Fibroblast of skin of right quadriceps (primary cell): ENCODE measurements around the gene SLC22A4.

Experiments
- DNase-seq: peaks from one replicate; pipeline ENCODE4 v3.0.0-alpha.2; 2013

Gene SLC22A4

DNA sequence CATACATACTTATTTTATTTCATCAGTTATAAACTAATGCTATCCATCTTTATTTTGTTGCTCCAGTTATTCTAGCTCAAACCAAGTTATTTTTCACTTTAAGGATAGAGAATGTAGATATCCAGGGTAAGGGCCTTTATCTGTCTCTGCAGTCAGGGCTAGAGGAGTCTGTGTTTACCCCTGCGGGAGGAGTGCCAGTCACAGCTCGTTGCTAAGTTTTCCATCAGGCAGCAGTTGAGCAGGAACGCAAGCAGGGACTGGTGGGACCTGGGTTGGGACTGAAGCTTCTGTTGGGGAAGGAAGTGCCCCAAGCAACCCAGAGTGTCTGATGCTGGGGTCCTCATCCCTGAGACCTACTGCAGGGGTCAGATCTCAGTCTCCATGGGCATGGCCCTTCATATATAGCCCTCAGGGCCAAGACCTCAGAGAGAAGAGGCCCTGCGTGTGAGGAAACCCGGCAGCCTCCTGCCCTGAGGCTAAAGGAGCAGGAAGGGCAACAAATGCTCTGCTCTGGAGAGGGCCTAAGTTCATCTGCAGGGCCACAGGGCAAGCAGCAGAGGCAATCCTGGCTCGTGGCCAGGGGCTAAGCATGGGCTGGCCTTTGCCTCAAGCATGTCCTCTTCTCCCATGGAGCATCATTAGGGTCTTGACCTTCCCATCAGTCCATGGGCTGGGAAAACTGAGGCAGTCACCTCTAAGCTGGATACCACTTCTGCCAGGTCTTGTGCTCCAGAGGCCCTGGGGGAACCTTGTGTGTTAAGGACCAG is 6.6 kb downstream of the SLC22A4 start:
- DNase-seq = no peak

- DNase-seq = no peak
Observed at GRCh38 chr5:132301344-132302271, 7.4 kb downstream of the SLC22A4 start.

DNA sequence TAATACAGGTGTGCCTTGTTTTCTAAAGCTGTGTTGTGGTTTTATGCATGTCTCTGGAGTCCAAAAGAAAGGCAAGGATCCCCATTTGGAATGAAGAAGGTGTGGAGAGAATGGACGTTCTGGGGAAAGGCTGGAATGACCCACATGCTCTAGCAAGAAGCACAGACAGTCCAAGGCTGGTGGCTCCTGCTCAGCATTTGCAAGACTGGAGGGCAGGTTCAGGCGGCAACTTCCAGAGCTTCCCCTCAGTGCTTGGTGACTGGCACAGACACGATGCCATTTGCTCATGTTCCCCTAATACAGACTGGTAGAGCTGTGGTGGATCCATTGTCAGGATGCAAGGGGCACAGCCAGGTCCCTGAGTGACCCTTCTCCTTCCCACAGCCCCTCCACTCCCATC is 8.2 kb downstream of the SLC22A4 start:
- no peak for DNase-seq

- DNase-seq = no peak
Observed at GRCh38 chr5:132303589-132303988, 9.4 kb downstream of the SLC22A4 start.

GRCh38 chr5:132305420-132305819 is 11.2 kb downstream of the SLC22A4 start:
- DNase-seq = no peak

DNA sequence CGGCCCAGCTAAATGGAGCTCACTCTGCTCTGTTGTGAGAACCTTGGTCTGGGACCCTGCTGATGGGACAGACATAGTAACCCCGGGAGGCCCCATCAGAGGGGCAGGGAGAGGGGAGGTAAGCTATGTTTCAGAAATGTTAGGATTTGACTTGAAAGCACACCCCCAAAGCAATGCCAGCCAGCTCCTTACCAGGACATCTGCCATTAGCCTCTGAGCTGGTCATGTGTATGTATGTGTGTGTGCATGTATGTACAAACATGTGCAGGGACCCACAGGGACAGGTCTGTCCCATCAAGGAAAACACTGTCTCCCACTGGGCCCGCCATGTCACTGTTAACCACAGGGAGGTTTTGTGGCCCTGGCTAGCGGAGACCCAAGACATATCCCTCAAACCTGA is 14.5 kb downstream of the SLC22A4 start:
- no peak for DNase-seq

GRCh38 chr5:132309679-132310078 is 15.5 kb downstream of the SLC22A4 start:
- no peak for DNase-seq

- no peak for DNase-seq
Observed at GRCh38 chr5:132310141-132310834, 16.1 kb downstream of the SLC22A4 start.

- DNase-seq = peak; percentile 50
Observed at GRCh38 chr5:132313366-132313765, 19.2 kb downstream of the SLC22A4 start.

- no peak for DNase-seq
Observed at GRCh38 chr5:132313961-132314432, 19.8 kb downstream of the SLC22A4 start.

GRCh38 chr5:132315529-132316067 is 21.4 kb downstream of the SLC22A4 start:
- DNase-seq = no peak

DNA sequence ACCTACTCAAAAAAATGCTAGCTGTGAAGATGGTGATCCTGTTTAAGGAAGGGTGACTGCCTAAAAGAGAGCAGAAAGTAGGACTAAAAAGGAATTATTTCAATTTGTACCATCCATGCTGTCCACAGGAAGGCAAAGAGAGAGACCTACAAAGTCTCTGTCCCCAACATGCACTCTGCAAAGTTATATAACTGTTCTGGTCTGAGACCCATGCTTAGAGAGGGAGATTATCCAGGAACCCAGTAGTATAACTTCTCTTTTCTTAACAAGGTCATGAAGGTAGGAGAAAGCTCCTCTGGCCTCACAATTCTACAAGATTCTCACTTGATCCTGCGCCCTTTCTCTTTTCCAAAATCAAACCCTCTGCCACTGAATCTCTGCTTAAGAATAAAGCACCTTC is 25.8 kb downstream of the SLC22A4 start:
- DNase-seq = no peak

- no peak for DNase-seq
Observed at GRCh38 chr5:132321109-132321721, 27.0 kb downstream of the SLC22A4 start.

DNA sequence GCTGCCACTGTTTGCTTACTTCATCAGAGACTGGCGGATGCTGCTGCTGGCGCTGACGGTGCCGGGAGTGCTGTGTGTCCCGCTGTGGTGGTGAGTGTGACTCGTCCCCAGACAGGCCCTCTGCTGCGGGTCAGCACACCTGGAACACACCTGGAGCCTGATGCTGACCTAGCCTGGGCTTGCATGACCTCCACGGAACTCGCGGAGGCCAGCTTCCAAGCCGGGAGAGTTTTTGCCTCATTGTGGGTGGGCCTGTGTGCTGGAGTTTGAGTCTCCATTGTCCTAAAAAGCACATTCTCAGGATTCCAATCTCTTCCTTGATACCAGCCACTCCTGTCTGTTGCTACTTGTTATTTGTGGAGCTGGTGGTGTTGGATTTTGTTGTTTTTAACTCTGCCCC is 28.1 kb downstream of the SLC22A4 start:
- DNase-seq = no peak

DNA sequence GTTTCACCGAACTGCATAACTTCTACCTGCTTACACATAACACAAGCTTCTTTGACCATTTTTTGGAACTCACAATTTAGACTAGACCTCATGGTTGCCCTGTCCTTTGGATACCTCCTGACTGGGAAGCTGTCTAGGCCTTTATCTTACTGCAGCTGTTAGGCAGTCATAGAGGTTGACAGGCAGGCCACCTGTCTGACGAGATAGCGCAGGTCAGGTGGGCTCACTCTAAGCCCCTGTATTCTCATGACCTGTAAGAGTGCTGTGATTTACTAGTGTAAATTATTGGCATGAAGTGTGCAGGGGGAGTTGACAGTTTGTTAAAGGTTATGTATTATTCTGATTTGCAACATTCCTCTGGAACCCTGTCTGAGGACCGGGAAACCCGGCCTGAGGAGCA is 29.0 kb downstream of the SLC22A4 start:
- DNase-seq = no peak

DNA sequence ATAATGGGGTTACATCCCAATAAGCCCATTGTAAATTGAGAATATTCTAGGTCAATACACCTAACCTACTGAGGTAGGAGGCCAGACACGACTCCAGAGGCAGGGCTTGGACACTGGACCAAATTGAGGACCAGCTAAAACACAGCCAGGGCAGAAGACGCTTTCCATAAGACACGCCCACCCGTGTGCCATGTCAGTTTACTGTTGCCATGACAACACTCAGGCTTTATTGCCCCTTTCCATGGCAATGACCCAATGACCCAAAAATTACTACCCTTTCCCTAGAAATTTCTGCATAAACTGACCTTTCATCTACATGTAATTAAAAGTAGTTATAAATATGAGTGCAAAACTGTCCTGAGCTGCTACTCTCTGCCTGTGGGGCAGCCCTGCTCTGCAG is 31.5 kb downstream of the SLC22A4 start:
- DNase-seq = no peak

- peak; percentile 50 for DNase-seq
Observed at GRCh38 chr5:132327252-132327955, 33.2 kb downstream of the SLC22A4 start.

GRCh38 chr5:132334812-132335211 is 40.6 kb downstream of the SLC22A4 start:
- DNase-seq = no peak

- no peak for DNase-seq
Observed at GRCh38 chr5:132335402-132335801, 41.2 kb downstream of the SLC22A4 start.

DNA sequence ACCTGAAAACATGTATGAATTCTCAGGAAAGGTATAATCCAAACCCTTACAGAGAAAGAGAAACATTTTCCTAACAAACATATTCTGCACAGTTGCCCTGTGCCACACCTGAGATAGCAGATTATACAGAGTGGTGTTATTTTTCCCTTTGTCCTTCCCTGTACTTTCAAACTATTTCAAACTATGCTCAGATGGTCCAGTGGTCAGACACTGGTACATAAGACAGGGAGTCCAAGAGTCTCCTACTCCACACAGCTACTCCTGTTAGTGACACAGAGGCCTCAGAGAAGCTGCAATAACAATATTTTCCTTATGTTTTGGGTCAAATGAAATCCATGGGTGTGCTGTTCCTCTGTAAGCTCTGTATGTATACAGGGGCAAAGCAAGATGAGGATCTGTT is 45.3 kb downstream of the SLC22A4 start:
- DNase-seq = no peak

- DNase-seq = no peak
Observed at GRCh38 chr5:132342291-132343180, 48.3 kb downstream of the SLC22A4 start.
